GM10266 (cell line): ENCODE data around the gene LSM7.

Experiments used
- DNase-seq: peaks from one replicate; pipeline ENCODE4 v3.0.0; 2012; ENCODE audit errors: extremely low spot score
- CTCF ChIP-seq: IDR thresholded peaks from 2 replicates; pipeline ENCODE4 v1.5.1; 2012; ENCODE audit warnings: mild to moderate bottlenecking, low read depth; ENCODE audit not compliant: control insufficient read depth, insufficient read depth; ENCODE audit errors: missing control alignments

The LSM7 gene

GRCh38 chr19:2340496-2341243 is 12.3 kb upstream of the LSM7 start:
- no peak for DNase-seq
- TF ChIP-seq CTCF: no peak

- DNase-seq: no peak
- no peak for TF ChIP-seq CTCF
Observed at GRCh38 chr19:2339644-2340310, 11.4 kb upstream of the LSM7 start.

- no peak for TF ChIP-seq CTCF
- DNase-seq: no peak
Observed at GRCh38 chr19:2338751-2339643, 10.6 kb upstream of the LSM7 start.

- no peak for DNase-seq
- TF ChIP-seq CTCF: no peak
Observed at GRCh38 chr19:2338055-2338615, 9.7 kb upstream of the LSM7 start.

- DNase-seq: no peak
- no peak for TF ChIP-seq CTCF
Observed at GRCh38 chr19:2337329-2337707, 8.9 kb upstream of the LSM7 start.

GRCh38 chr19:2336528-2337328 is 8.3 kb upstream of the LSM7 start:
- TF ChIP-seq CTCF: no peak
- DNase-seq: no peak
